OCI-LY1 (cell line): ENCODE results near the gene TCN1.
"Not testable (repeated sequence)": the region's sequence is repeated elsewhere in the genome, so short reads cannot be mapped to it uniquely, and the experiment has no call there.

Experiments used
- H2AFZ ChIP-seq: fragments of 200-600 bp; sonication (generic), shearing (Covaris generic); 2 replicates; pipeline ENCODE4 v1.6.0; 2014; ENCODE audit warnings: antibody characterized with exemption, mild to moderate bottlenecking, low read length
- H3F3A ChIP-seq: fragments of 200-600 bp; sonication (generic), shearing (Covaris generic); 2 replicates; pipeline ENCODE4 v1.6.0; 2014; ENCODE audit warnings: mild to moderate bottlenecking, antibody characterized with exemption, low read length, moderate library complexity; ENCODE audit not compliant: insufficient read depth
- H3K27ac ChIP-seq: fragments of 200-600 bp; sonication (generic); 2 replicates; pipeline ENCODE4 v1.5.1; 2014; ENCODE audit warnings: low read length, mixed run types, mild to moderate bottlenecking, low read depth; ENCODE audit not compliant: poor library complexity, severe bottlenecking
- H3K27me3 ChIP-seq: fragments of 200-600 bp; sonication (generic); 2 replicates; pipeline ENCODE4 v1.6.0; 2014; ENCODE audit warnings: antibody characterized with exemption, mild to moderate bottlenecking, low read length, moderate library complexity; ENCODE audit not compliant: insufficient read depth
- H3K36me3 ChIP-seq: fragments of 200-600 bp; sonication (generic); 2 replicates; pipeline ENCODE4 v1.6.1; 2014; ENCODE audit warnings: mild to moderate bottlenecking, antibody characterized with exemption, low read length, moderate library complexity, mixed read lengths; ENCODE audit not compliant: insufficient read depth
- H3K4me1 ChIP-seq: fragments of 200-600 bp; sonication (generic); 2 replicates; pipeline ENCODE4 v1.5.1; 2014; ENCODE audit warnings: mild to moderate bottlenecking, low read length, moderate library complexity; ENCODE audit not compliant: insufficient read depth, severe bottlenecking
- H3K4me2 ChIP-seq: fragments of 200-600 bp; sonication (generic), shearing (Covaris generic); 2 replicates; pipeline ENCODE4 v1.6.1; 2014; ENCODE audit warnings: low read length
- H3K4me3 ChIP-seq: fragments of 200-600 bp; sonication (generic); 2 replicates; pipeline ENCODE4 v1.5.1; 2014; ENCODE audit warnings: low read length, low read depth, mild to moderate bottlenecking, mixed read lengths; ENCODE audit not compliant: poor library complexity, severe bottlenecking
- H3K79me2 ChIP-seq: fragments of 200-600 bp; shearing (Covaris generic); 2 replicates; pipeline ENCODE4 v1.6.1; 2016; ENCODE audit warnings: mixed run types, low read length, mixed read lengths; ENCODE audit not compliant: insufficient read depth
- H3K9ac ChIP-seq: fragments of 200-600 bp; sonication (generic), shearing (Covaris generic); 2 replicates; pipeline ENCODE4 v1.6.1; 2014; ENCODE audit warnings: mild to moderate bottlenecking, low read length, mixed read lengths
- H3K9me2 ChIP-seq: fragments of 200-600 bp; sonication (generic), shearing (Covaris generic); 2 replicates; pipeline ENCODE4 v1.6.1; 2014; ENCODE audit warnings: low read depth, mild to moderate bottlenecking, low read length, mixed read lengths
- H3K9me3 ChIP-seq: fragments of 200-600 bp; shearing (Covaris generic); 2 replicates; pipeline ENCODE4 v1.6.1; 2014; ENCODE audit warnings: low read length, mixed read lengths
- H4K20me1 ChIP-seq: fragments of 200-600 bp; sonication (generic), shearing (Covaris generic); 2 replicates; pipeline ENCODE4 v1.6.0; 2016; ENCODE audit warnings: mild to moderate bottlenecking, low read length; ENCODE audit not compliant: insufficient read depth
- EZH2 ChIP-seq: fragments of 200-600 bp; sonication (generic), shearing (Covaris generic); IDR thresholded peaks from 2 replicates; pipeline ENCODE4 v1.8.0; 2017; ENCODE audit warnings: borderline replicate concordance, mixed run types, mild to moderate bottlenecking, antibody characterized with exemption, low read length, moderate library complexity, mixed read lengths
- TF ChIP-seq, protein P1 (sequence below): fragments of 200-600 bp; sonication (generic), shearing (Covaris generic); IDR thresholded peaks from 2 replicates; pipeline ENCODE4 v1.5.1; 2017; ENCODE audit warnings: mild to moderate bottlenecking, antibody characterized with exemption, low read length, moderate library complexity, mixed read lengths

Gene TCN1

DNA sequence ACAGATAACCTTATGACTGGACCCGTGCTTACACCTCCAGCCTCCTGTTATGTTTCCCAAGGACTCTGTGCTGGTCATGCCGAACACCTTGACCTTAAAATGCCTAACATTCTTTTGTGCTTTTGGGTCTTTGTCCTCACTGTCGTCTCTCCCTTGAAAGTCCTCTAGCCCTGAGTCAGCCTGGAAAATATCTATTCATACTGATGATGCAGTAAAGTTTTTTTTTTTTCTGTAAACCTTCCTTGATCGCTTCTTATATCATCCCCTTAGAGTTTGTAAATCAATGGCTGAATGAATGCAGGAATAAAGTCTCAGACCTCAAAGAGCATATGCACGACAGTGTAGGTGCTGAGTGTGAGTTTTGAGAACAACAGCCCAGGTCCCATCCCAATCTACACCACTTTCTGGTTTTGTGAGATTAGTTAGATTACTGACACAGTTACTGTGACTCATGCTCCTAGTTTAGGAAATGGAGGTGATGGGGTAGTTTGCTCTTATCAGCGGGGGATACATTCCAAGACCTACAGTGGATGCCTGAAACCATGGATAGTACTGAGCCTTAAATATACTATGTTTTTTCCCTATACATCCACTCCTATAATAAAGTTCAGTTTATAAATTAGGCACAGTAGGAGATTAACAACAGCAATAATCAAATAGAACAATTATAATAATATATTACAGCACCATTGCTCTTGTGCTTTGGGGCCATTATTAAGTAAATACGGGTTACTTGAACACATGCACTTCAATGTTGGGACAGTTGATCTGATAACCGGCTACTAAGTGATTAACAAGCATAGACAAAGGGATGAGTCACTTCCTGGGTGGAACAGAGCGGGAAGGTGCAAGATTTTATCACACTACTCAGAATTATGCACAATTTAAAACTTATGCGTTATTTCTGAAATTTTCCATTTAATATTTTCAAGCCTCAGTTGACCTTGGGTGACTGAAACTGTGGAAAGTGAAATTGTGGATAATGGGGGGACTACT, 8.6 kb downstream of the TCN1 start:
- H3K27me3 ChIP-seq = no peaks in the 10 kb centered on the region
- no peaks in the 10 kb centered on the region for H3K79me2 ChIP-seq
- no peaks in the 10 kb centered on the region for H3K4me1 ChIP-seq
- no peaks in the 10 kb centered on the region for H3F3A ChIP-seq
- no peak overlapping the region for H3K27ac ChIP-seq
- H3K4me3 ChIP-seq = no peak overlapping the region
- no peaks in the 10 kb centered on the region for H3K9me2 ChIP-seq
- H3K9ac ChIP-seq = no peak overlapping the region
- no peaks in the 10 kb centered on the region for H4K20me1 ChIP-seq
- TF ChIP-seq EZH2 = no peak
- TF ChIP-seq, protein P1, sequence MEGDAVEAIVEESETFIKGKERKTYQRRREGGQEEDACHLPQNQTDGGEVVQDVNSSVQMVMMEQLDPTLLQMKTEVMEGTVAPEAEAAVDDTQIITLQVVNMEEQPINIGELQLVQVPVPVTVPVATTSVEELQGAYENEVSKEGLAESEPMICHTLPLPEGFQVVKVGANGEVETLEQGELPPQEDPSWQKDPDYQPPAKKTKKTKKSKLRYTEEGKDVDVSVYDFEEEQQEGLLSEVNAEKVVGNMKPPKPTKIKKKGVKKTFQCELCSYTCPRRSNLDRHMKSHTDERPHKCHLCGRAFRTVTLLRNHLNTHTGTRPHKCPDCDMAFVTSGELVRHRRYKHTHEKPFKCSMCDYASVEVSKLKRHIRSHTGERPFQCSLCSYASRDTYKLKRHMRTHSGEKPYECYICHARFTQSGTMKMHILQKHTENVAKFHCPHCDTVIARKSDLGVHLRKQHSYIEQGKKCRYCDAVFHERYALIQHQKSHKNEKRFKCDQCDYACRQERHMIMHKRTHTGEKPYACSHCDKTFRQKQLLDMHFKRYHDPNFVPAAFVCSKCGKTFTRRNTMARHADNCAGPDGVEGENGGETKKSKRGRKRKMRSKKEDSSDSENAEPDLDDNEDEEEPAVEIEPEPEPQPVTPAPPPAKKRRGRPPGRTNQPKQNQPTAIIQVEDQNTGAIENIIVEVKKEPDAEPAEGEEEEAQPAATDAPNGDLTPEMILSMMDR = no peak
- H3K36me3 ChIP-seq = no peaks in the 10 kb centered on the region
- H3K4me2 ChIP-seq = no peak overlapping the region
- H3K9me3 ChIP-seq = no peaks in the 10 kb centered on the region
- H2AFZ ChIP-seq = no peak overlapping the region

DNA sequence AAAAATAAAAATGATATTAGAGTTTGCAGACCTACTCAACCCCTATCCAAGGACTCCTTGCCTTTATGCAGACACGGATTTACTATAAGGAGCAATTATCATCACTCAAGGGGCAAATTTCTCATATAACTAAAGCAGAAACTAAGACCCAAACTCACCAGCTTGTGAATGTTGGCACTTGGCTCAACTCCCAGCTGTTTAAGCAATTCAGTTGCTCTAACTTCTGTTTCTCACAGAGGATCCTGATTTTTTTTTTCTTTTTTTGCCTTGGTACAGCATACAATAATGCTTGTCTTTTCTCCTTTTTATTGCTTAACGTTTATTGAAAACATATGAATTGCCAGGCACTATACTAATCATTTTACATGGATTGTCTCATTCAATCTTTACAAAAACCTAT, 11.4 kb downstream of the TCN1 start:
- H3K9me3 ChIP-seq = no peaks in the 10 kb centered on the region
- H3K4me2 ChIP-seq = no peak overlapping the region
- TF ChIP-seq, protein P1 = no peak
- TF ChIP-seq EZH2 = no peak
- no peaks in the 10 kb centered on the region for H3K79me2 ChIP-seq
- no peak overlapping the region for H3K27ac ChIP-seq
- no peaks in the 10 kb centered on the region for H3K27me3 ChIP-seq
- H3K4me1 ChIP-seq = no peaks in the 10 kb centered on the region
- H3K36me3 ChIP-seq = no peaks in the 10 kb centered on the region
- H3K4me3 ChIP-seq = no peak overlapping the region
- H4K20me1 ChIP-seq = no peaks in the 10 kb centered on the region
- H3F3A ChIP-seq = no peaks in the 10 kb centered on the region
- H3K9me2 ChIP-seq = no peaks in the 10 kb centered on the region
- H2AFZ ChIP-seq = no peak overlapping the region
- H3K9ac ChIP-seq = no peak overlapping the region

DNA sequence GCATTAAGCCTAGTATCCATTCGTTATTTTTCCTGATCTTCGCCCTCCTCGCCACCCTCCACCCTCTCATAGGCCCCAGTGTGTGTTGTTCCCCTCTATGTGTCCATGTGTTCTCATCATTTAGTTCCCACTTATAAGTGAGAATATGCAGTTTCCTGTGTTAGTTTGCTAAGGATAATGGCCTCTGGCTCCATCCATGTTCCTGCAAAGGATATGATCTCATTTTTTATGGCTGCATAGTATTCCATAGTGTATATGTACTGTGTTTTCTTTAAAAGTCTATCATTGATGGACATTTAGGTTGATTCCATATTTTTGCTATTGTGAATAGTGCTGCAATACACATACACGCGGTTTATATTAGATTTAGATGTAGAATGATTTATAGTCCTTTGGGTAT, 14.9 kb downstream of the TCN1 start:
- H3K9ac ChIP-seq, H3K4me3 ChIP-seq, H3K9me2 ChIP-seq, H3F3A ChIP-seq, H3K27me3 ChIP-seq, H4K20me1 ChIP-seq, H3K79me2 ChIP-seq, H3K36me3 ChIP-seq, H2AFZ ChIP-seq, H3K4me2 ChIP-seq, H3K9me3 ChIP-seq, H3K27ac ChIP-seq, H3K4me1 ChIP-seq: not testable (repeated sequence)

DNA sequence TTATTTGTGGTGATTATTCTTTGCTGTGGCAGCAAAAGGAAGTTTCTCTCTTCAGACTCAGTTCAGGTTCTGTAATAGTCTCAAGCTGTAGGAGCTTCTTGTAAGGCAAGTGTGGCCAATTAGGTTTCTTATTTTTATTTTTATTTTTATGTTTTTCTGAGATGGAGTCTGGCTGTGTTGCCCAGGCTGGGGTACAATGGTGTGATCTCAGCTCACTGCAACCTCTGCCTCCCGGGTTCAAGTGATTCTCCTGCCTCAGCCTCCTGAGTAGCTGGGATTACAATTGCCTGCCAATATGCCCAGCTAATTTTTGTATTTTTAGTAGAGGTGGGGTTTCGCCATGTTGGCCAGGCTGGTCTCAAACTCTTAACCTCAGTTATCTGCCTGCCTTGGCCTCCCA, 16.7 kb downstream of the TCN1 start:
- H3F3A ChIP-seq, H3K27me3 ChIP-seq, H4K20me1 ChIP-seq, H3K4me1 ChIP-seq, H3K79me2 ChIP-seq, H3K4me3 ChIP-seq, H3K9me2 ChIP-seq, H3K36me3 ChIP-seq, H3K27ac ChIP-seq, H3K9ac ChIP-seq, H2AFZ ChIP-seq, H3K9me3 ChIP-seq, H3K4me2 ChIP-seq: not testable (repeated sequence)
